Measurements from ENCODE around the gene SCG5.

The SCG5 gene

DNA sequence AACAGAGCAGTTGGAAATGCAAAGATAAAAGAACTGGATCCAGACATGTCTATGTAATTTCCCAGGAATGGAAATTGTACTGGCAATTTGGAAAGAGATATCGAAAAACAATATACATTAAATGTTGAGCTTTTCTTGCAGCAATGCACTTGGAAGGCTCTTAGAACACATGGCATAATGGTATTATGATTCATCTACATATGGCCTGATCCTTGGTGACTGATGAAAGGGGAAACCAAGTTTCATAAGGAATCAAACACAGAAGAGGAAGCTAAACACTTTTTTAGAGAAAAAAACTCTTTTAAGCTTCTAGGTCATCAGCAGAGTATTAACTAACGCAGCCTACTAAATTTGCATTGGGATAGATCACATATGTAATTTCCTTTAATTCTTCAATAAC, 63.9 kb downstream of the SCG5 start:
- no peak for TF ChIP-seq CTCF (IDR thresholded peaks at IDR 0.05; ENCODE audit: insufficient read depth, low read length, missing control alignments)
- ChIA-PET POLR2A (interaction anchor here (1.2 to 1.3 kb wide), 2 partner anchors 13 to 18 kb away, joined by 3 read pairs; no protein-coding TSS in a partner anchor), CTCF (interaction anchor here (0.7 to 2.6 kb wide), 10 partner anchors 9 to 138 kb away, joined by 3 to 11 read pairs (median 3); no protein-coding TSS in a partner anchor)
- no peak overlapping the region for H3K4me3 ChIP-seq (ENCODE audit: low read depth, low read length)
- no peak for DNase-seq (ENCODE audit: low read depth, low spot score)

DNA sequence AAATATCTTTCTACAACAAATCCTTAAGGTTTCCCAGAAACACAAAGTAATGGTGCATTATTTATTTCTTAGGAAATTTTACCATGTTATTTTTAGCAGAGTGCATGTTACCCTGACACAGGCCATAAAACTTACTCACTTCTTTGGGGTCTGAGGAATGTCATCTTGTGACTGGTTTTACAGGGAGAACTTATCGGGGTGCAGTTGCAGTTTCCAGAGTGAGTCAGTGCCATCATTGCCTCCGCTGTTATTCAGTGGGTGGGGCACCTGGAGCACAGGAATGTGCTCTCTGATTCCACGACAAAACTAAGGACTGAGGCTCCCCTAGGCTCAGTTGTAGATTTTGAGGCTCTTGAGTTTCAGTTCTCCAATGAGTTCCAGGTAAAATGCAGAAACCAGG, 65.2 kb downstream of the SCG5 start:
- CTCF ChIA-PET = interaction anchor here (1.2 to 1.3 kb wide), 2 partner anchors 8 to 42 kb away, joined by 3 to 4 read pairs; no protein-coding TSS in a partner anchor
- POLR2A ChIA-PET = no interaction called here
- no peak for TF ChIP-seq CTCF (IDR thresholded peaks at IDR 0.05; ENCODE audit: insufficient read depth, low read length, missing control alignments)
- DNase-seq (ENCODE audit: low read depth, low spot score) = no peak
- no peak overlapping the region for H3K4me3 ChIP-seq (ENCODE audit: low read depth, low read length)

GRCh38 chr15:32707436-32707835, 65.9 kb downstream of the SCG5 start:
- ChIA-PET CTCF (interaction anchor here (1.3 kb wide), 1 partner anchor 42 kb away, joined by 3 read pairs; no protein-coding TSS in a partner anchor), POLR2A (no interaction called here)
- no peak overlapping the region for H3K4me3 ChIP-seq (ENCODE audit: low read depth, low read length)
- no peak for DNase-seq (ENCODE audit: low read depth, low spot score)
- TF ChIP-seq CTCF (IDR thresholded peaks at IDR 0.05; ENCODE audit: insufficient read depth, low read length, missing control alignments) = no peak

GRCh38 chr15:32709295-32710033, 68.0 kb downstream of the SCG5 start:
- ChIA-PET CTCF (interaction anchor here (0.6 kb wide), 1 partner anchor 47 kb away, joined by 4 read pairs; no protein-coding TSS in a partner anchor), POLR2A (no interaction called here)

DNA sequence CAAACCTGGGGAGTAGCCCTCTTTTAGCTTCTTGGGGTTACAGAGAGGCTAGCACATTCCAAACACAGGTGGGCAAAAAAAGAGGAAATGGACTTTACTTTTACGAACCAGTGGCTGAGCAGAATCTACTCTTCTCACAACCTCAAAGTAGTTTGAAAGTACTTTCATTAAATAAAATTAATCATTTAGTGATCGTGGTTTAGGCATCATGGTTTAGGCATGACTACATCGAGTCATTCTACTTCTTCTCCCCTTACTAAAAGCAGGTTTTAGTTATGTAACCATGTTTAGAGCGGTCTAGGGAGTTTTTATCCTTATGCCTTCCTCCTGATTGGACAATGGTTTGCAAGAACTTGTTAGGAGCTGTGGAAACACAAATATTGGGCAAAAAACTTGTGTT, 73.8 kb downstream of the SCG5 start:
- H3K4me3 ChIP-seq (ENCODE audit: low read depth, low read length) = no peak overlapping the region
- no peak for DNase-seq (ENCODE audit: low read depth, low spot score)
- ChIA-PET POLR2A (no interaction called here), CTCF (interaction anchor here (1.1 to 5.3 kb wide), 5 partner anchors 9 to 65 kb away, joined by 3 to 41 read pairs (median 5); no protein-coding TSS in a partner anchor)
- TF ChIP-seq CTCF (IDR thresholded peaks at IDR 0.05; ENCODE audit: insufficient read depth, low read length, missing control alignments) = no peak

More at GRCh38 chr15:32709295-32710033, 68.0 kb downstream of the SCG5 start:
- no peak for DNase-seq (ENCODE audit: low read depth, low spot score)
- H3K4me3 ChIP-seq (ENCODE audit: low read depth, low read length) = no peak overlapping the region
- TF ChIP-seq CTCF (IDR thresholded peaks at IDR 0.05; ENCODE audit: insufficient read depth, low read length, missing control alignments) = no peak

DNA sequence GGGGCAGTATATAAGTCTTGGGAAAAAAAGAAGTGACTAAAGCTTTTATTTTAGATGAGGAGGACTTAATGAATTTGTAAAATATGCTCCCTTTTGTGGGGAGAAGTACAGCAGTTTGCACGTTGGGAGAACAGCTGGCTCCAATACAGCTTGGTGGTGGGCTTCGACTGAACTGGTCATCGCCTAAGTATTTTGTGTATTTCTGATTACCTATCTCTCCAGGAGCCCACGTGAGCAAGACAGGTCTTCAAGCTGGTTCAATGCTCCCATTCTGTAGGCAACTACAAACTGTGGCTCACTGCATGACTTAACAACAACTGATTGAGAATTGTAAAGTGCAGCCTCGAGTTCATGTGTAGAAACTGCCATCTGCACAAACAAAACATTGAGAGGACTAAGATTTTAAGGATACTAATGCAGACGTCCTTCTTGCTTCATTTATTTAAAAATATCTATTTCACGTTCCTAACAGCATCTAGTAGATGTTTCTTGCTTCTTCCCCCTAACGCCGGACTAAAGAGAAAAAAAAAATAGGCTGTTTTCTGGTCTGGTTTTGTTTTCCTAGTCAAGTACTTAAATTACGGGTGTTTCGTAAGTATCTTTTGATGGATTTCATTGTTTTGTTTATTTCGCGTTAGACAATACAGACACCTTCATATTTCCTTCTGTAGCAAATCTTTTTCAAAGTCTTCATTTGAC, 74.9 kb downstream of the SCG5 start:
- H3K4me3 ChIP-seq (ENCODE audit: low read depth, low read length) = no peak overlapping the region; the same call in 1 of the 2 replicates
- POLR2A ChIA-PET = interaction anchor here (0.7 kb wide), 1 partner anchor 135 kb away, joined by 3 read pairs; no protein-coding TSS in a partner anchor
- DNase-seq (ENCODE audit: low read depth, low spot score) = no peak
- CTCF ChIA-PET = interaction anchor here (0.7 to 5.3 kb wide), 6 partner anchors 11 to 246 kb away, joined by 3 to 41 read pairs (median 4); no protein-coding TSS in a partner anchor
- no peak for TF ChIP-seq CTCF (IDR thresholded peaks at IDR 0.05; ENCODE audit: insufficient read depth, low read length, missing control alignments)

All from AG04449 (cell line).